Measurements from ENCODE around the gene CCK.

CCK gene

GRCh38 chr3:42270561-42270960 is 4.6 kb upstream of the CCK start:
- in situ Hi-C loops (cut with MboI; ENCODE audit: low sequenced_read_pairs), result no loop called here

DNA sequence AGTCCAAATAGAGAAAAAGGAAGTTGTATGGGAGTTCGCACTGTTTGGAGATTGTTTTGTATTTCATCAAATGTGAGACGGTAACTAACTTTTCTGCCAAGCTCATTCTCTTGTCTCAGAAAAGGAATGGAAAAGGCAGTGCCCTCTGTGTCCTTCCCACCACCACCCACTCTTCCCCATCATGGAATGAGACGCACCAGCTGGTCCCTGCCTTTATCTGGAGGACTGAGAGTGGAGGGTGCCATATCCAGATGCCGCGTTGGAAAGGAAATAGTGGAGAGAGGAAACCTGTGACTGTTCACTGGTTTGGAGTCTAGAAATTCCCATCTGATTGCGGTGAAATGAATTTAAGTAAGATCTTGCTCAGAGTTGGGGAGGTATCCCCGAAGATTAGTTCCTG is 3.7 kb upstream of the CCK start:
- in situ Hi-C loops (cut with MboI; ENCODE audit: low sequenced_read_pairs), result no loop called here

- in situ Hi-C loops (cut with MboI; ENCODE audit: low sequenced_read_pairs), result no loop called here
Measured at GRCh38 chr3:42267878-42268277, 1.9 kb upstream of the CCK start.

GRCh38 chr3:42265059-42265991 is 660 bp downstream of the CCK start:
- in situ Hi-C loops (cut with MboI; ENCODE audit: low sequenced_read_pairs), result no loop called here

- in situ Hi-C loops (cut with MboI; ENCODE audit: low sequenced_read_pairs), result no loop called here
Measured at GRCh38 chr3:42264399-42265058, 1.5 kb downstream of the CCK start.

DNA sequence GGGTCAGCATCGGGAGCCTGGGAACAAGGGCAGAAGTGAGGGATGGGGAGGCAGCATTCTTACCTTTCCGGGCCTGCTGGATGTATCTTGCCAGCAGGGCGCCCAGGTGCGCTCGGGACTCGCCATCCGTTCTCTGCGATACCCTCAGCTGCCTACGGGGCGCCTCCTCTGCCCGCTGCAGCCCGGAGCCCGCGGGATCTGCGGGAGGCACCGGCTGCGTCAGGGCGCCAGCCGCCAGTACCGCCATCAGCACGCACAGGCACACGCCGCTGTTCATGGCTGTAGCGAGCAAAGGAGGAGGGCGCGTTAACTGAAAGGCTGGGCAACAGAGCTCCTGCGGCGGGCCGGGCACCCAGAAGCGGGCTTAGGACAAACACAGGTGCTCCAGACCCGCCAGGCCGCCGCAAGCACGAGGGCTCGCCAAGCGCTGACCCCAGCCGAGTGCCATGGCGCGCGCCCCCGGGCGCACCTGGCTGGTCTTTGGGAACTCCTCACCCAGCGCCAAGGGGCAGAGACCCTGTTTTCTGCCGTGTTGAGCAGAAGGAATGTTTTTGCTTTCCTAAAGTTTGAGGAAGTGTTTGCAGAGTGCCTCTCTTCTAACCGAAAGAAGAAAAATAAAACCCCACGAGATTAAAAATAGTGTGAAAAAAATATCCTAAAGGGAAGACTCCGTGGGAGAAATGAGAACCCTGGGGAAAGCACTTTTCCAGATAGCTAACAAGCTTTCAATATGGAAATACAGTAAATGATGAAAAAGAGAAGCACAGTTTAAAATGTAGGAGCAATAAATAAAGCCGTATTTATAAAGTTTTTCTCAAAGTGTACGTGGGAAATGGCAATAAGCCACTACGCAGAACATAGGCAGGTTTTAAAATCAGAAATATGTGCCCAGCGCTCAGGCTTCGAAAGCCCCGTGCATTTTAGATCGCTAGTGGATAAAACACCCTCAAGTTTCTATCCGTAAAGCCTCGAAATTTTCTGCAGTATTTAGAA is 2.3 kb downstream of the CCK start:
- in situ Hi-C loops (cut with MboI; ENCODE audit: low sequenced_read_pairs), result no loop called here

- in situ Hi-C loops (cut with MboI; ENCODE audit: low sequenced_read_pairs), result no loop called here
Measured at GRCh38 chr3:42262525-42262924, 3.5 kb downstream of the CCK start.

- in situ Hi-C loops (cut with MboI; ENCODE audit: low sequenced_read_pairs), result loop anchor here (10.0 kb wide), 1 partner anchor 178 kb away; no protein-coding TSS in a partner anchor
Measured at GRCh38 chr3:42257007-42257406, 9.0 kb downstream of the CCK start.

- in situ Hi-C loops (cut with MboI; ENCODE audit: low sequenced_read_pairs), result loop anchor here (10.0 kb wide), 1 partner anchor 179 kb away; no protein-coding TSS in a partner anchor
Measured at GRCh38 chr3:42256135-42256819, 9.7 kb downstream of the CCK start.

GRCh38 chr3:42254566-42254965 is 11.4 kb downstream of the CCK start:
- in situ Hi-C loops (cut with MboI; ENCODE audit: low sequenced_read_pairs), result loop anchor here (10.0 kb wide), 1 partner anchor 180 kb away; no protein-coding TSS in a partner anchor

GRCh38 chr3:42250761-42251160 is 15.2 kb downstream of the CCK start:
- in situ Hi-C loops (cut with MboI; ENCODE audit: low sequenced_read_pairs), result loop anchor here (10.0 kb wide), 1 partner anchor 184 kb away; no protein-coding TSS in a partner anchor

GRCh38 chr3:42247576-42248027 is 18.4 kb downstream of the CCK start:
- in situ Hi-C loops (cut with MboI; ENCODE audit: low sequenced_read_pairs), result loop anchor here (25.0 kb wide), 1 partner anchor 290 kb away; no protein-coding TSS in a partner anchor

- in situ Hi-C loops (cut with MboI; ENCODE audit: low sequenced_read_pairs), result loop anchor here (25.0 kb wide), 1 partner anchor 291 kb away; no protein-coding TSS in a partner anchor
Measured at GRCh38 chr3:42246091-42246490, 19.9 kb downstream of the CCK start.

DNA sequence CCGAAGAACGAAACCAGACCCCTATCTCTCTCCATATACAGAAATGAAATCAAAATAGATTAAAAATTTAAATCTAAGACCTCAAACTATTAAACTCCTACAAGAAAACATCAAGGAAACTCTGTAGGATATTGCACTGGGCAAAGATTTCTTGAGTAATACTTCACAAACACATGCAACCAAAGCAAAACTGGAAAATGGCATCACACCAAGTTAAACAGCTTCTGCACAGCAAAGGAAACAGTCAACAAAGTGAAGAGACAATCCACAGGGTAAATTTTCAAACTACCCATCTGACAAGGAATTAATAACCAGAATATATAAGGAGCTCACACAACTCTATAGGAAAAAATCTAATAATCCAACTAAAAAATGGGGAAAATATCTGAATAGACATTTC is 29.4 kb downstream of the CCK start:
- in situ Hi-C loops (cut with MboI; ENCODE audit: low sequenced_read_pairs), result loop anchor here (25.0 kb wide), 1 partner anchor 301 kb away; no protein-coding TSS in a partner anchor

- in situ Hi-C loops (cut with MboI; ENCODE audit: low sequenced_read_pairs), result loop anchor here (25.0 kb wide), 1 partner anchor 302 kb away; no protein-coding TSS in a partner anchor
Measured at GRCh38 chr3:42235532-42235931, 30.5 kb downstream of the CCK start.

- in situ Hi-C loops (cut with MboI; ENCODE audit: low sequenced_read_pairs), result loop anchor here (25.0 kb wide), 1 partner anchor 306 kb away; no protein-coding TSS in a partner anchor
Measured at GRCh38 chr3:42230860-42231259, 35.1 kb downstream of the CCK start.

DNA sequence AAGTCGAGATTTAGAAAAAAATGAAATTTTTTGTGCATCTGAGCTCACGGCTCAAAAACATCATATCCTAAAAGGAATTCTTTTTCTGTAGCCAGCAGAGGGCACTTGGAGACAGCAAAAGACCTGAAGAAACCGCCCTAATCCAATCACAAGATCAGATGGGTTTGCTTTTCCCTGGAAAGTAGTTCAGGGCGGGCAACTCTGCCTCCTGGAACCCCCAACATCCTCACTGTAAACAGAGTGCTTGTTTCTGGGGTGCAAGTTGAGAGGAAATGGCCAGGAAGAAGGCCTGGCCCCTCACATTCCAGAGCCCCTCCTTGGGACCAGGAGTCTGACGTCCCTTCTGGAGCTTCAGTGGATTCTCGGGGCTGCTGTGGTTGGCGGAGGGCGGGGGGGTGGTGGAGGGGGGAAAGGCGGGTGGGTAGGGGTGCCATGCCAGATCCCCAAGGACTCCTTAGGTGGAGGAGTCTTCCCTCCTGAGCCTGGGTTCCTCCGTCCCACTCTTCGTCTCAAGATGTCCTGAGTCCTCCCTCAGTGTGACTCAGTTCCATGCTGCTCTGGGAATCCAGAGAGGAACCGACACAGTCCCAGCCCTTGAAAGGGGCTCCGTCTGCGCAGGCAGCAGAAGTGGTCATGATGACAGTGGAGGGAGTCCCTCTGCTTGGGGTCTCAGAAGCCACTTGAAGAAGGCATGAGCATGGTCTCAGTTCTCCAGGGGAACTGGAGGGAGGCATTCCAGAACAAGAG is 35.9 kb downstream of the CCK start:
- in situ Hi-C loops (cut with MboI; ENCODE audit: low sequenced_read_pairs), result loop anchor here (25.0 kb wide), 1 partner anchor 307 kb away; no protein-coding TSS in a partner anchor

GRCh38 chr3:42229266-42229941 is 36.6 kb downstream of the CCK start:
- in situ Hi-C loops (cut with MboI; ENCODE audit: low sequenced_read_pairs), result loop anchor here (25.0 kb wide), 1 partner anchor 308 kb away; no protein-coding TSS in a partner anchor

Measured in HL-60/S4 (cell line).